Ishikawa (cell line): ENCODE results near the gene KLHL11.

Source experiments
- EP300 ChIP-seq: IDR thresholded peaks from 2 replicates; pipeline ENCODE4 v1.6.1; 2012; ENCODE audit warnings: borderline replicate concordance
- MAX ChIP-seq: IDR thresholded peaks from 2 replicates; pipeline ENCODE4 v1.6.1; 2012
- TAF1 ChIP-seq: IDR thresholded peaks from 2 replicates; pipeline ENCODE4 v1.6.1; 2012; ENCODE audit warnings: low read depth, mild to moderate bottlenecking
- ZBTB7A ChIP-seq: IDR thresholded peaks from 2 replicates; pipeline ENCODE4 v1.6.1; 2012; ENCODE audit warnings: low read depth

- no peak for TF ChIP-seq TAF1
- TF ChIP-seq EP300, result no peak
- no peak for TF ChIP-seq MAX
- TF ChIP-seq ZBTB7A, result no peak
Observed at GRCh38 chr17:41892021-41892376, 26.8 kb upstream of the KLHL11 start.
